Ramos (cell line): ENCODE results near the gene CSRNP3.
"Not testable (repeated sequence)": the region's sequence is repeated elsewhere in the genome, so short reads cannot be mapped to it uniquely, and the experiment has no call there.

Experiments used
- in situ Hi-C: fragments of 300-500 bp; cut with MboI; formaldehyde crosslinking; loops from one replicate; pipeline ENCODE4 v1.14.3; 2022; ENCODE audit warnings: low sequenced_read_pairs; ENCODE audit not compliant: unreplicated experiment

The CSRNP3 gene

GRCh38 chr2:165666073-165666472 lies 196.6 kb downstream of the CSRNP3 start:
- in situ Hi-C loops: not testable (repeated sequence)

GRCh38 chr2:165666605-165667004 lies 197.1 kb downstream of the CSRNP3 start:
- in situ Hi-C loops: no loop called here

- in situ Hi-C loops: no loop called here
These were observed 197.9 kb downstream of the CSRNP3 start for GRCh38 chr2:165667375-165667774.

GRCh38 chr2:165674780-165675179 lies 205.3 kb downstream of the CSRNP3 start:
- in situ Hi-C loops: no loop called here

GRCh38 chr2:165675551-165675968 lies 206.1 kb downstream of the CSRNP3 start:
- in situ Hi-C loops: no loop called here

- in situ Hi-C loops: no loop called here
These were observed 209.4 kb downstream of the CSRNP3 start for GRCh38 chr2:165678882-165679281.

GRCh38 chr2:165679621-165680020 lies 210.1 kb downstream of the CSRNP3 start:
- in situ Hi-C loops: no loop called here

- in situ Hi-C loops: no loop called here
These were observed 212.3 kb downstream of the CSRNP3 start for GRCh38 chr2:165681841-165682240.

GRCh38 chr2:165682546-165682945 lies 213.0 kb downstream of the CSRNP3 start:
- in situ Hi-C loops: no loop called here

GRCh38 chr2:165686800-165687199 lies 217.3 kb downstream of the CSRNP3 start:
- in situ Hi-C loops: no loop called here

- in situ Hi-C loops: no loop called here
These were observed 218.0 kb downstream of the CSRNP3 start for GRCh38 chr2:165687426-165688002.

- in situ Hi-C loops: no loop called here
These were observed 222.1 kb downstream of the CSRNP3 start for GRCh38 chr2:165691615-165692014.

- in situ Hi-C loops: no loop called here
These were observed 223.4 kb downstream of the CSRNP3 start for GRCh38 chr2:165692906-165693305.

- in situ Hi-C loops: no loop called here
These were observed 224.3 kb downstream of the CSRNP3 start for GRCh38 chr2:165693838-165694237.

GRCh38 chr2:165697748-165698443 lies 228.4 kb downstream of the CSRNP3 start:
- in situ Hi-C loops: no loop called here

GRCh38 chr2:165698444-165698884 lies 229.0 kb downstream of the CSRNP3 start:
- in situ Hi-C loops: no loop called here

- in situ Hi-C loops: no loop called here
These were observed 230.4 kb downstream of the CSRNP3 start for GRCh38 chr2:165699946-165700345.

GRCh38 chr2:165700531-165700930 lies 231.0 kb downstream of the CSRNP3 start:
- in situ Hi-C loops: no loop called here

- in situ Hi-C loops: no loop called here
These were observed 231.6 kb downstream of the CSRNP3 start for GRCh38 chr2:165701147-165701546.

GRCh38 chr2:165706960-165707487 lies 237.5 kb downstream of the CSRNP3 start:
- in situ Hi-C loops: no loop called here

- in situ Hi-C loops: no loop called here
These were observed 246.6 kb downstream of the CSRNP3 start for GRCh38 chr2:165716091-165716490.
